Measurements from ENCODE around the gene IZUMO1. TPM values are rescaled to one million over a fixed set of nuclear protein-coding genes. Genes with fewer than 3 reads are reported as not detected.

IZUMO1 gene
- polyA plus RNA-seq, 2 of the 4 experiments (the other 2 are of a cell fraction): not detected

GRCh38 chr19:48780631-48781391 is 34.1 kb upstream of the IZUMO1 start:
- no peaks in the 10 kb centered on the region for H3K9me3 ChIP-seq
- H3K4me3 ChIP-seq: no peak overlapping the region
- 0 out of 6 replicates have a peak overlapping the region, but pooled peaks of 1 of the 2 experiments have one; percentile 29 for H3K27ac ChIP-seq
- TF ChIP-seq HOXB5 (CRISPR knock-in tag; IDR thresholded peaks at IDR 0.05) (peak; percentile 78; the same call in 1 of the 2 replicates), ZSCAN20 (CRISPR knock-in tag; IDR thresholded peaks at IDR 0.05) (no peak), MAX (IDR thresholded peaks at IDR 0.05) (peak; percentile 61; the same call in 1 of the 2 replicates), FOSL2 (IDR thresholded peaks at IDR 0.05) (peak; percentile 38; the same call in 1 of the 2 replicates), FOSL2 (CRISPR knock-in tag; IDR thresholded peaks at IDR 0.05) (peak; percentile 75), MAFK (IDR thresholded peaks at IDR 0.05; ENCODE audit: partially characterized antibody) (peak; percentile 38), USF2 (IDR thresholded peaks at IDR 0.05) (peak; percentile 78), GATA3 (IDR thresholded peaks at IDR 0.05; ENCODE audit: borderline replicate concordance) (no peak), HES2 (IDR thresholded peaks at IDR 0.05) (no peak), E2F6 (IDR thresholded peaks at IDR 0.05; ENCODE audit: borderline replicate concordance, low read depth) (peak; percentile 11; the same call in 1 of the 2 replicates)
- CTCF ChIA-PET: interaction anchor here (0.5 to 17.2 kb wide), 10 partner anchors 7 to 414 kb away, joined by 3 to 927 read pairs (median 6); partner anchors contain the start of genes GYS1, HSD17B14 and RUVBL2
- POLR2A ChIA-PET: no interaction called here
- 66% methylated on average over 14 of the region's 14 CpGs for WGBS (ENCODE audit: missing lambda C conversion rate)
- FAIRE-seq (no peak), ATAC-seq (peak in 1 of 2 experiments; percentile 13; a peak in 3 of 6 replicates), DNase-seq (ENCODE audit: low read depth in 1 of 2, low spot score in 1 of 2) (peak in 1 of 2 experiments; percentile 62)
- H3K4me2 ChIP-seq: peak overlapping the region; percentile 23
- peaks cover 10% of the 10 kb centered on the region for H3K4me1 ChIP-seq

GRCh38 chr19:48779636-48780035 is 32.9 kb upstream of the IZUMO1 start:
- CTCF ChIA-PET: interaction anchor here (0.5 to 6.5 kb wide), 13 partner anchors 8 to 192 kb away, joined by 3 to 35 read pairs (median 4); partner anchors contain the start of gene CA11
- H3K27ac ChIP-seq: no peak overlapping the region
- peaks cover 10% of the 10 kb centered on the region for H3K4me1 ChIP-seq
- ATAC-seq: peak in 1 of 2 experiments; percentile 10; a peak in 1 of 6 replicates
- POLR2A ChIA-PET: interaction anchor here (1.0 kb wide), 1 partner anchor 41 kb away, joined by 3 read pairs; no protein-coding TSS in a partner anchor
- no peak for FAIRE-seq
- no peaks in the 10 kb centered on the region for H3K9me3 ChIP-seq
- DNase-seq (ENCODE audit: low read depth in 1 of 2, low spot score in 1 of 2): no peak
- H3K4me2 ChIP-seq: no peak overlapping the region
- WGBS (ENCODE audit: missing lambda C conversion rate): 60% methylated on average over 1 of the region's 1 CpG
- no peak overlapping the region for H3K4me3 ChIP-seq
- no peak for TF ChIP-seq FOXS1 (CRISPR knock-in tag; IDR thresholded peaks at IDR 0.05)
- TF ChIP-seq POLR2A (IDR thresholded peaks at IDR 0.05; ENCODE audit: low read length): no peak
- no peak for TF ChIP-seq ZNF302 (CRISPR knock-in tag; IDR thresholded peaks at IDR 0.05)
- no peak for TF ChIP-seq USF2 (IDR thresholded peaks at IDR 0.05)
- no peak for TF ChIP-seq RCOR1 (IDR thresholded peaks at IDR 0.05; ENCODE audit: low read depth, low read length)
- TF ChIP-seq PHF8 (IDR thresholded peaks at IDR 0.05; ENCODE audit: borderline replicate concordance, low read depth): no peak
- TF ChIP-seq CTCF (IDR thresholded peaks at IDR 0.05): no peak
- no peak for TF ChIP-seq BCL3 (IDR thresholded peaks at IDR 0.05)
- no peak for TF ChIP-seq GATA3 (IDR thresholded peaks at IDR 0.05; ENCODE audit: borderline replicate concordance)
- TF ChIP-seq EP300 (IDR thresholded peaks at IDR 0.05): no peak
- TF ChIP-seq HDAC2 (IDR thresholded peaks at IDR 0.05): no peak
- TF ChIP-seq KDM1A (IDR thresholded peaks at IDR 0.05; ENCODE audit: low read depth): no peak
- TF ChIP-seq ATOH8 (CRISPR knock-in tag; IDR thresholded peaks at IDR 0.05; ENCODE audit: low read depth): no peak
- no peak for TF ChIP-seq RARB (CRISPR knock-in tag; IDR thresholded peaks at IDR 0.05)
- no peak for TF ChIP-seq MYC (IDR thresholded peaks at IDR 0.05; ENCODE audit: borderline replicate concordance, low read length)
- no peak for TF ChIP-seq ZFP36 (IDR thresholded peaks at IDR 0.05; ENCODE audit: borderline replicate concordance, partially characterized antibody)
- no peak for TF ChIP-seq REST (IDR thresholded peaks at IDR 0.05)
